H1 (cell line): Measurements from ENCODE around the gene COL27A1.

Source experiments
- EP300 ChIP-seq, 2 experiments: IDR thresholded peaks; 1 replicate in 1 of 2; 2 replicates in 1 of 2; pipeline ENCODE4 v1.6.1; 2011 to 2012; ENCODE audit warnings: low read depth in 2 of 2, low read length in 2 of 2, mild to moderate bottlenecking in 2 of 2, borderline replicate concordance in 1 of 2, inconsistent platforms in 1 of 2, moderate library complexity in 1 of 2
- KDM1A ChIP-seq: fragments of 200-600, 300-600 bp; sonication (generic); IDR thresholded peaks from 2 replicates; pipeline ENCODE4 v1.7.1; 2016; ENCODE audit warnings: mild to moderate bottlenecking, low read length, borderline replicate concordance
- NRF1 ChIP-seq: IDR thresholded peaks from 2 replicates; pipeline ENCODE4 v1.6.1; 2011; ENCODE audit warnings: mild to moderate bottlenecking, low read depth, low read length, improper control_type of control experiment
- POU5F1 ChIP-seq: IDR thresholded peaks from 2 replicates; pipeline ENCODE4 v1.6.1; 2011; ENCODE audit warnings: low read depth, mild to moderate bottlenecking, low read length, moderate library complexity
- TF ChIP-seq, protein P1 (sequence below): IDR thresholded peaks from 2 replicates; pipeline ENCODE4 v1.6.1; 2012; ENCODE audit warnings: inconsistent platforms

DNA sequence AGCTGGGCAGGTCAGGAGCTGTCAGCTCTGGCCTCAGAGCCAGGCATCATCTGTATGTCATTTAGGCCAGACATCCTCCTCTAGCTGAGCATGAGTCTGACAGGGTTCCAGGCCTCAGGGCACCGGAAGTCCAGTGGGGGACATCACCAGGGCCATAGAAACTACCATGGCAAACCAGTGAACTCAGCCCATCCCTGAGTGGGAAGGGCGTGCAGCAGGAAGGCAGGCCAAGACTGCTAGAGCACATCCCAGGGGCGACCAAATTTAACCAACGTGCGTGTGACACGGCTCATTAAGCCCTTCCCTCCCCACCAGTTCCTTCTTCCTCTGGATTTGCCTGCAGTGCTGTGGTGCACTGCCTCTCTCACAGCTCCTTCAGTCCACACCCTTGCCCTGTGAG, 75.9 kb downstream of the COL27A1 start:
- TF ChIP-seq NRF1 (no peak), KDM1A (no peak), EP300 (IDR thresholded peaks at IDR 0.05; ENCODE audit: borderline replicate concordance in 1 of 2, low read depth in 2 of 2, low read length in 2 of 2) (no peak), POU5F1 (no peak)
- TF ChIP-seq, protein P1, sequence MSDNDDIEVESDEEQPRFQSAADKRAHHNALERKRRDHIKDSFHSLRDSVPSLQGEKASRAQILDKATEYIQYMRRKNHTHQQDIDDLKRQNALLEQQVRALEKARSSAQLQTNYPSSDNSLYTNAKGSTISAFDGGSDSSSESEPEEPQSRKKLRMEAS, result no peak
